Measurements from ENCODE around the gene HCN3. TPM values are rescaled to one million over a fixed set of nuclear protein-coding genes. Genes with fewer than 3 reads are reported as not detected.

The HCN3 gene
- total and polyA plus RNA-seq, 2 of the 13 experiments (the other 11 are each of a cell fraction or from before 2014, with no cell fraction given) = 2.4 to 10.2 TPM

DNA sequence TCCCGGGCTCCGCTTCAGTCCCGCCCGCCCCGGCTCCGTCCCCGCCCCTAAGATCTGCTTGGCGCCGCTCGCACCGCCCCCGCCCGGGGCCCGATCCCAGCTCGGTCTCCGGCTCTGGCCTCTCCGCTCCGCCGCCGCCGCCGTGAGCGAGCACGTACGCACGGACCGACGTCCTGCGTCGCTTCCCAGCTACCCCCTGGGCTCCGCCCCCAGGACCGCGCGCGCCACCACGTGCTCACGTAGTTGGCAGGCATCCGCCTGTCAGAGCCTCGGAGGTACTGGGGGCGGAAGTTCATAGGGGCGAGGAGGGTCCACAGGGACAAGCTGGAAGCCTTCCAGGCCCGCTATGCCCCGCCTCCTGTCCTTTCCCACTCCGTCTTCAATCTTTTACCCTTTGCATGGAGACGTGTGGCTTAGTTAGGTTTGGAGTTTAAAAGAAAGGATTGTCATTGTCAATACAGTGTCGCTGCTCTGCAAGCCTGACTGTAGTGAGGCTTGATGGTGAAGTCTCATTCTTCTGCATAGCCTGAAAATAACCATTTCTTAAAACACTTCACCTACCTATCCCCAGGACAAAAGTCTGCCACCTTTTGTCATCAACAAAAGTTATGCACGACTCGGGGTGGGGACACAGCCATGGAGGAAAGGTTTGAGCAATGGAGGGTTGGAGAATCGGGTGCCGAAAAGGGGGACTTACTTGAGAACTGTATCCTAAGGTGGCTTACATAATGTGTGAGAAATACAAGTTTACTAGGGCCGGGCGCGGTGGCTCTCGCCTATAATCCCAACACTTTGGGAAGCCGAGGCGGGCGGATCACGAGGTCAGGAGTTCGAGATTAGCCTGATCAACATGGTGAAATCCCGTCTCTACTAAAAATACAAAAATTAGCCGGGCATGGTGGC is 3.7 kb upstream of the HCN3 start, which contains the start of gene CLK2 (continued):
- TF ChIP-seq PITX1 (CRISPR knock-in tag; IDR thresholded peaks at IDR 0.05) = no peak; the same call in 1 of the 2 replicates
- TF ChIP-seq, protein P1, sequence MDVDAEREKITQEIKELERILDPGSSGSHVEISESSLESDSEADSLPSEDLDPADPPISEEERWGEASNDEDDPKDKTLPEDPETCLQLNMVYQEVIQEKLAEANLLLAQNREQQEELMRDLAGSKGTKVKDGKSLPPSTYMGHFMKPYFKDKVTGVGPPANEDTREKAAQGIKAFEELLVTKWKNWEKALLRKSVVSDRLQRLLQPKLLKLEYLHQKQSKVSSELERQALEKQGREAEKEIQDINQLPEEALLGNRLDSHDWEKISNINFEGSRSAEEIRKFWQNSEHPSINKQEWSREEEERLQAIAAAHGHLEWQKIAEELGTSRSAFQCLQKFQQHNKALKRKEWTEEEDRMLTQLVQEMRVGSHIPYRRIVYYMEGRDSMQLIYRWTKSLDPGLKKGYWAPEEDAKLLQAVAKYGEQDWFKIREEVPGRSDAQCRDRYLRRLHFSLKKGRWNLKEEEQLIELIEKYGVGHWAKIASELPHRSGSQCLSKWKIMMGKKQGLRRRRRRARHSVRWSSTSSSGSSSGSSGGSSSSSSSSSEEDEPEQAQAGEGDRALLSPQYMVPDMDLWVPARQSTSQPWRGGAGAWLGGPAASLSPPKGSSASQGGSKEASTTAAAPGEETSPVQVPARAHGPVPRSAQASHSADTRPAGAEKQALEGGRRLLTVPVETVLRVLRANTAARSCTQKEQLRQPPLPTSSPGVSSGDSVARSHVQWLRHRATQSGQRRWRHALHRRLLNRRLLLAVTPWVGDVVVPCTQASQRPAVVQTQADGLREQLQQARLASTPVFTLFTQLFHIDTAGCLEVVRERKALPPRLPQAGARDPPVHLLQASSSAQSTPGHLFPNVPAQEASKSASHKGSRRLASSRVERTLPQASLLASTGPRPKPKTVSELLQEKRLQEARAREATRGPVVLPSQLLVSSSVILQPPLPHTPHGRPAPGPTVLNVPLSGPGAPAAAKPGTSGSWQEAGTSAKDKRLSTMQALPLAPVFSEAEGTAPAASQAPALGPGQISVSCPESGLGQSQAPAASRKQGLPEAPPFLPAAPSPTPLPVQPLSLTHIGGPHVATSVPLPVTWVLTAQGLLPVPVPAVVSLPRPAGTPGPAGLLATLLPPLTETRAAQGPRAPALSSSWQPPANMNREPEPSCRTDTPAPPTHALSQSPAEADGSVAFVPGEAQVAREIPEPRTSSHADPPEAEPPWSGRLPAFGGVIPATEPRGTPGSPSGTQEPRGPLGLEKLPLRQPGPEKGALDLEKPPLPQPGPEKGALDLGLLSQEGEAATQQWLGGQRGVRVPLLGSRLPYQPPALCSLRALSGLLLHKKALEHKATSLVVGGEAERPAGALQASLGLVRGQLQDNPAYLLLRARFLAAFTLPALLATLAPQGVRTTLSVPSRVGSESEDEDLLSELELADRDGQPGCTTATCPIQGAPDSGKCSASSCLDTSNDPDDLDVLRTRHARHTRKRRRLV (CRISPR knock-in tag; IDR thresholded peaks at IDR 0.05) = no peak
- no peak; the same call in 1 of the 2 replicates for TF ChIP-seq DPF2 (CRISPR knock-in tag; IDR thresholded peaks at IDR 0.05; ENCODE audit: borderline replicate concordance, low read depth)
- TF ChIP-seq RAD21 (CRISPR knock-in tag; IDR thresholded peaks at IDR 0.05) = no peak
- TF ChIP-seq MED13 (CRISPR knock-in tag; IDR thresholded peaks at IDR 0.05) = no peak
- TF ChIP-seq, protein P2, sequence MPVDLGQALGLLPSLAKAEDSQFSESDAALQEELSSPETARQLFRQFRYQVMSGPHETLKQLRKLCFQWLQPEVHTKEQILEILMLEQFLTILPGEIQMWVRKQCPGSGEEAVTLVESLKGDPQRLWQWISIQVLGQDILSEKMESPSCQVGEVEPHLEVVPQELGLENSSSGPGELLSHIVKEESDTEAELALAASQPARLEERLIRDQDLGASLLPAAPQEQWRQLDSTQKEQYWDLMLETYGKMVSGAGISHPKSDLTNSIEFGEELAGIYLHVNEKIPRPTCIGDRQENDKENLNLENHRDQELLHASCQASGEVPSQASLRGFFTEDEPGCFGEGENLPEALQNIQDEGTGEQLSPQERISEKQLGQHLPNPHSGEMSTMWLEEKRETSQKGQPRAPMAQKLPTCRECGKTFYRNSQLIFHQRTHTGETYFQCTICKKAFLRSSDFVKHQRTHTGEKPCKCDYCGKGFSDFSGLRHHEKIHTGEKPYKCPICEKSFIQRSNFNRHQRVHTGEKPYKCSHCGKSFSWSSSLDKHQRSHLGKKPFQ (CRISPR knock-in tag; IDR thresholded peaks at IDR 0.05; ENCODE audit: insufficient replicate concordance) = no peak
- TF ChIP-seq BCL6 (CRISPR knock-in tag; IDR thresholded peaks at IDR 0.05) = no peak
- TF ChIP-seq, protein P3, sequence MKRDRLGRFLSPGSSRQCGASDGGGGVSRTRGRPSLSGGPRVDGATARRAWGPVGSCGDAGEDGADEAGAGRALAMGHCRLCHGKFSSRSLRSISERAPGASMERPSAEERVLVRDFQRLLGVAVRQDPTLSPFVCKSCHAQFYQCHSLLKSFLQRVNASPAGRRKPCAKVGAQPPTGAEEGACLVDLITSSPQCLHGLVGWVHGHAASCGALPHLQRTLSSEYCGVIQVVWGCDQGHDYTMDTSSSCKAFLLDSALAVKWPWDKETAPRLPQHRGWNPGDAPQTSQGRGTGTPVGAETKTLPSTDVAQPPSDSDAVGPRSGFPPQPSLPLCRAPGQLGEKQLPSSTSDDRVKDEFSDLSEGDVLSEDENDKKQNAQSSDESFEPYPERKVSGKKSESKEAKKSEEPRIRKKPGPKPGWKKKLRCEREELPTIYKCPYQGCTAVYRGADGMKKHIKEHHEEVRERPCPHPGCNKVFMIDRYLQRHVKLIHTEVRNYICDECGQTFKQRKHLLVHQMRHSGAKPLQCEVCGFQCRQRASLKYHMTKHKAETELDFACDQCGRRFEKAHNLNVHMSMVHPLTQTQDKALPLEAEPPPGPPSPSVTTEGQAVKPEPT (CRISPR knock-in tag; IDR thresholded peaks at IDR 0.05; ENCODE audit: low read depth) = no peak
- TF ChIP-seq, protein P4, sequence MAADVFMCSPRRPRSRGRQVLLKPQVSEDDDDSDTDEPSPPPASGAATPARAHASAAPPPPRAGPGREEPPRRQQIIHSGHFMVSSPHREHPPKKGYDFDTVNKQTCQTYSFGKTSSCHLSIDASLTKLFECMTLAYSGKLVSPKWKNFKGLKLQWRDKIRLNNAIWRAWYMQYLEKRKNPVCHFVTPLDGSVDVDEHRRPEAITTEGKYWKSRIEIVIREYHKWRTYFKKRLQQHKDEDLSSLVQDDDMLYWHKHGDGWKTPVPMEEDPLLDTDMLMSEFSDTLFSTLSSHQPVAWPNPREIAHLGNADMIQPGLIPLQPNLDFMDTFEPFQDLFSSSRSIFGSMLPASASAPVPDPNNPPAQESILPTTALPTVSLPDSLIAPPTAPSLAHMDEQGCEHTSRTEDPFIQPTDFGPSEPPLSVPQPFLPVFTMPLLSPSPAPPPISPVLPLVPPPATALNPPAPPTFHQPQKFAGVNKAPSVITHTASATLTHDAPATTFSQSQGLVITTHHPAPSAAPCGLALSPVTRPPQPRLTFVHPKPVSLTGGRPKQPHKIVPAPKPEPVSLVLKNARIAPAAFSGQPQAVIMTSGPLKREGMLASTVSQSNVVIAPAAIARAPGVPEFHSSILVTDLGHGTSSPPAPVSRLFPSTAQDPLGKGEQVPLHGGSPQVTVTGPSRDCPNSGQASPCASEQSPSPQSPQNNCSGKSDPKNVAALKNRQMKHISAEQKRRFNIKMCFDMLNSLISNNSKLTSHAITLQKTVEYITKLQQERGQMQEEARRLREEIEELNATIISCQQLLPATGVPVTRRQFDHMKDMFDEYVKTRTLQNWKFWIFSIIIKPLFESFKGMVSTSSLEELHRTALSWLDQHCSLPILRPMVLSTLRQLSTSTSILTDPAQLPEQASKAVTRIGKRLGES (CRISPR knock-in tag; IDR thresholded peaks at IDR 0.05; ENCODE audit: borderline replicate concordance) = no peak
- TF ChIP-seq SP2 (CRISPR knock-in tag; IDR thresholded peaks at IDR 0.05) = peak; percentile 65
- no peak for TF ChIP-seq ZNF230 (CRISPR knock-in tag; IDR thresholded peaks at IDR 0.05)
